ENCODE measurements around the gene CCNDBP1.
"Not testable (repeated sequence)": the region's sequence is repeated elsewhere in the genome, so short reads cannot be mapped to it uniquely, and the experiment has no call there.

CCNDBP1 gene

DNA sequence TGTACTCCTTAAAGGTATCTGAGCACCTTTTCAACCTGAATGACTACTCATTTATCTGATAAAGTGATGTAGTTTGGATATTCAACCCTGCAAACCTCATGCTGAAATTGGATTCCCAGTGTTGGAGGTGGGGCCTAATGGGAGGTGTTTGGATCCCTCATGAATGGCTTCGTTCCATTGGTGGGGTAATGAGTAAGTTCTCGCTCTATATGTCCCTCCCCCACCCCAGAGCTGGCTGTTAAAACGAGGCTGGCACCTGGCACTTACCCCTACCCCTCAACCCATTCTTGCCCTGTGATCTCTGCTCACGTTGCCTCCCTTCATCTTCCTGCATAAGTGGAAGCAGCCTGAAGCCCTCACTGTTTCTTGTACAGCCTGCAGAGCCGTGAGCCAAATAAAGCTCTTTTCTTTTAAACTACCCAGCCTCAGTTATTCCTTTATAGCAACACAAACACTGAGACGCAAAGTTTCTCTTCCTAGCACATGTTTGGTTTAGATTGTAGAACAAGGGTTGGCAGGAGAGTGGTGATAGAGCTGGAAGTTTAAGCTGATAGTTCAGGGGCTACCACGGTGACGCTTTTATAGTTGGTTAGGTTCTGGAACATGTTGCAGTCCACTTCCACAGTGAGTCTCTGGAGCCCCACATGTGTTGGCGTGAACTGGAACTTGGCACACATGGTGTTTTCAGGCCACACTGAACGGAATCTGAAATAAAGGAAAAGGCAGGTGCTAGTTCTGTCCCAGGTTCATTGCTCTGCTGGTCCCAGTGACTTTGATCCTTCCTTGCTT is 11.8 kb downstream of the CCNDBP1 start:
- TF ChIP-seq, protein P1, sequence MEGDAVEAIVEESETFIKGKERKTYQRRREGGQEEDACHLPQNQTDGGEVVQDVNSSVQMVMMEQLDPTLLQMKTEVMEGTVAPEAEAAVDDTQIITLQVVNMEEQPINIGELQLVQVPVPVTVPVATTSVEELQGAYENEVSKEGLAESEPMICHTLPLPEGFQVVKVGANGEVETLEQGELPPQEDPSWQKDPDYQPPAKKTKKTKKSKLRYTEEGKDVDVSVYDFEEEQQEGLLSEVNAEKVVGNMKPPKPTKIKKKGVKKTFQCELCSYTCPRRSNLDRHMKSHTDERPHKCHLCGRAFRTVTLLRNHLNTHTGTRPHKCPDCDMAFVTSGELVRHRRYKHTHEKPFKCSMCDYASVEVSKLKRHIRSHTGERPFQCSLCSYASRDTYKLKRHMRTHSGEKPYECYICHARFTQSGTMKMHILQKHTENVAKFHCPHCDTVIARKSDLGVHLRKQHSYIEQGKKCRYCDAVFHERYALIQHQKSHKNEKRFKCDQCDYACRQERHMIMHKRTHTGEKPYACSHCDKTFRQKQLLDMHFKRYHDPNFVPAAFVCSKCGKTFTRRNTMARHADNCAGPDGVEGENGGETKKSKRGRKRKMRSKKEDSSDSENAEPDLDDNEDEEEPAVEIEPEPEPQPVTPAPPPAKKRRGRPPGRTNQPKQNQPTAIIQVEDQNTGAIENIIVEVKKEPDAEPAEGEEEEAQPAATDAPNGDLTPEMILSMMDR (IDR thresholded peaks at IDR 0.05; ENCODE audit: low read length, missing control alignments): no peak
- no peak overlapping the region for H3K4me3 ChIP-seq (replicated peaks; ENCODE audit: low read depth, low read length)
- no peak for DNase-seq (ENCODE audit: low read depth)

DNA sequence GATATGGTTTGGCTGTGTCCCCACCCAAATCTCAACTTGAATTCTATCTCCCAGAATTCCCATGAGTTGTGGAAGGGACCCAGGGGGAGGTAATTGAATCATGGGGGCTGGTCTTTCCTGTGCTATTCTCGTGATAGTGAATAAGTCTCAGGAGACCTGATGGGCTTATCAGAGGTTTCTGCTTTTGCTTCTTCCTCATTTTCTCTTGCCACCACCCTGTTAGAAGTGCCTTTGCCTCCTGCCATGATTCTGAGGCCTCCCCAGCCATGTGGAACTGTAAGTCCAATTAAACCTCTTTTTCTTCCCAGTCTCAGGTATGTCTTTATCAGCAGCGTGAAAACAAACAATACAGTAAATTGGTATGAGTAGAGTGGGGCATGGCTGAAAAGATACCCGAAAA is 12.6 kb downstream of the CCNDBP1 start:
- not testable (repeated sequence) for DNase-seq (ENCODE audit: low read depth); H3K4me3 ChIP-seq (replicated peaks; ENCODE audit: low read depth, low read length)

DNA sequence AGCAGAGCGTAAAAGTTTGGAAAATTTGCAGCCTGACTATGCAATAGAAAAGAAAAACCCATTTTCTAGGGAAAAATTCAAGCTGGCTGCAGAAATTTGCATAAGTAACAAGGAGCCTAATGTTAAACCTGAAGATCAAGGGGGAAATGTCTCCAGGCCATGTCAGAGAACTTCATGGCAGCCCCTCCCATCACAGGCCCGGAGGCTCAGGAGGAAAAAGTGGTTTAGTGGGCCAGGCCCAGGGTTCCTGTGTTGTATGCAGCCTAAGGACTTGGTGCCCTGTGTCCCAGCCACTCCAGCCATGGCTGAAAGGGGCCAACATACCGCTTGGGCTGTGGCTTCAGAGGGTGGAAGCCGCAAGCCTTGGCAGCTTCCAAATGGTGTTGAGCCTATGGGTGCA is 13.4 kb downstream of the CCNDBP1 start:
- H3K4me3 ChIP-seq (replicated peaks; ENCODE audit: low read depth, low read length); DNase-seq (ENCODE audit: low read depth): not testable (repeated sequence)

DNA sequence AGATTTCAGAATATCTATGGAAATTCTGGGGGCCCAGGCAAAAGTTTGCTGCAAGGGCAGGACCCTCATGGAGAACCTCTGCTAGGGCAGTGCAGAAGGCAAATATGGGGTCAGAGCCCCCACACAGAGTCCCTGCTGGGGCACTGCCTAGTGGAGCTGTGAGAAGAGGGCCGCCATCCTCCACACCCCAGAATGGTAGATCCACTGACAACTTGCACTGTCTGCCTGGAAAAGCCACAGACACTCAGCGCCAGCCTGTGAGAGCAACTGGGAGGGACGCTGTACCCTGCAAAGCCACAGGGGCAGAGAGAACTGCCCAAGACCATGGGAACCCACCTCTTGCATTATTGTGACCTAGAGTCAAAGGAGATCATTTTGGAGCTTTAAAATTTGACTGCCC is 13.8 kb downstream of the CCNDBP1 start:
- H3K4me3 ChIP-seq (replicated peaks; ENCODE audit: low read depth, low read length): no peak overlapping the region
- TF ChIP-seq, protein P1 (IDR thresholded peaks at IDR 0.05; ENCODE audit: low read length, missing control alignments): no peak
- DNase-seq (ENCODE audit: low read depth): no peak

DNA sequence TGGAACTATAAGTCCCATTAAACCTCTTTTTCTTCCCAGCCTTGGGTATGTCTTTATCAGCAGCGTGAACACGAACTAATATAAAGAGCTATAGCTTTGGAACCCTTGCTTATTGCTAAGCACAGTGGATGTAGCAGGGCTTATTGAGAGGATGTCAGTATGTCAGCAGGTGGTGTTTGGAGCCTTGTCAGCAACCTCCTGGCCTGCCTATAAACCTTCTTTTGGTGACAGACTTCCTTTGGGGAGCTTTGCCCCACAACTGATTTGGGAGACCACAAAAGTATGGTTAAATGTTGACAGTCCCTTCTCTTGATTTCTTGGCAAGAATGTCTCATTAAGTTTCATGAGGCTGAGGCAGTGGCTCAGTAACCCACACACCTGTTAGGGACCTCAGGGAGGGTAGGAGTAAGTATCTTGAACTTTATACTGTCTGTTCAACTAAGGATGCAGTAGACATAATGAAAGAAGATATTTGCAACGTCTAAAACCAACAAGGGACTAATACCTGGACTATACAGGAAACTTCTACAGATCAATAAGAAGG is 14.8 kb downstream of the CCNDBP1 start:
- DNase-seq (ENCODE audit: low read depth): no peak
- H3K4me3 ChIP-seq (replicated peaks; ENCODE audit: low read depth, low read length): no peak overlapping the region
- TF ChIP-seq, protein P1 (IDR thresholded peaks at IDR 0.05; ENCODE audit: low read length, missing control alignments): no peak

DNA sequence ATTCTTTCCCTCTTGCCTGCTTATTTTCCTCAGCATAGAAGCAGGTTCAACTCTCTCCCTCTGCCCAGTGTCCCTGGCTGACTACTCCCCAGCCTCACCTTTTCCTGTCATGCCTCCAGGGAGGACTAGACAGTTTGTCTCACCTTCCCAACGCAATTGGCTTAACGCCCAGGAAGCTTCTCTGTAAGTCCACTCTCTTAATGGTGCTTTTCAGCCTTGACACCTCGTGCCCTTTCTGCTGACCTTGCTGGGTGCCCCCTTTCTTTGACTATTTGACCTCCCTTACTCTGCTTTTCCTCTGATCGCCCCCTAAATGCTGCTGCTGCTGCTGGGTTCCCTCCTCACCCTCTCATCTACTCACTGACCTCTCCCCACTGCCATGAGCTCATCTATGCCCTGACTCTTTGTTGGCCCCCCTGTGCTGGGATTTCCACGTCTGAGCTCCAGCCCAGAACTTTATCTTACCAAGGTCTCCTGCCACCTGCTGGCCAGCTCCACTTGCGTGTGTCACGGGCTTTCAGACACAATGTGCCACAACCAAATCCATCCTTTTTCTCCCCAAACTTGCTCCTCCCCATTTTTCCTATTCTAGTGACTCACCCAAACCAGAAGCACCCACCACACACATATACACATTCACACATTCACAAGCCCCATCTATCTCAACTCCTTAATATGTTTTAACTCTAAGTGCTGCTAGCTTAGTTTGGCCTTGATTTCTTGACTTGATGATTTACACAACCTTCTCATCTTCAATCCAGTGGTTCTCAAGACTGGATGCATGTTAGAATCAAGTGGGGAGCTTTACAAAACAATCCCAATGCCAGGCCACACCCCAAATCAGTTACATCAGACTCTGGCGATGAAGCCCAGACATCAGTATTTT is 19.1 kb downstream of the CCNDBP1 start:
- DNase-seq (ENCODE audit: low read depth): peak; percentile 67
- TF ChIP-seq, protein P1 (IDR thresholded peaks at IDR 0.05; ENCODE audit: low read length, missing control alignments): peak; percentile 76
- H3K4me3 ChIP-seq (replicated peaks; ENCODE audit: low read depth, low read length): no peak overlapping the region

DNA sequence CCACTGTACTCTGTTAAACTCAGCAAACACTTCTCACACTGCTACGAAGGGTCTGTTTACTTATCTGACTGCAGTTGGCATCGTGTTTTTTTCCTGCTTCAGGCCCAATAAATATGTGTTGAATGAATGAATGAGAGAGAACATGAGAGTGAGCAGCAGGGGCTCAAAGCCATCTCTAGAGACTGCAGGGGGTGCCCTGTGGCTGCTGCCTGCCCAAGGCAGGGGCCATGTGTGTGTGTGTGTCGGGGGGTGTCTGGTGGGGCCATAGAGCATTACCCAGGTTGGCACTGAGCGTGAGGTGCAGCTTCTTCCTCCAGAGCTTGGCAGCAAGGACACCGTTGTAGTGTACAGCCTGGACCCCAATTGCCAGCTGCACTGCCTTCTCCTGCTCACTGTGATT is 20.9 kb downstream of the CCNDBP1 start:
- H3K4me3 ChIP-seq (replicated peaks; ENCODE audit: low read depth, low read length): no peak overlapping the region
- TF ChIP-seq, protein P1 (IDR thresholded peaks at IDR 0.05; ENCODE audit: low read length, missing control alignments): no peak
- DNase-seq (ENCODE audit: low read depth): no peak
